ENCODE results near the gene FARP2.

- TF ChIP-seq, protein P1, sequence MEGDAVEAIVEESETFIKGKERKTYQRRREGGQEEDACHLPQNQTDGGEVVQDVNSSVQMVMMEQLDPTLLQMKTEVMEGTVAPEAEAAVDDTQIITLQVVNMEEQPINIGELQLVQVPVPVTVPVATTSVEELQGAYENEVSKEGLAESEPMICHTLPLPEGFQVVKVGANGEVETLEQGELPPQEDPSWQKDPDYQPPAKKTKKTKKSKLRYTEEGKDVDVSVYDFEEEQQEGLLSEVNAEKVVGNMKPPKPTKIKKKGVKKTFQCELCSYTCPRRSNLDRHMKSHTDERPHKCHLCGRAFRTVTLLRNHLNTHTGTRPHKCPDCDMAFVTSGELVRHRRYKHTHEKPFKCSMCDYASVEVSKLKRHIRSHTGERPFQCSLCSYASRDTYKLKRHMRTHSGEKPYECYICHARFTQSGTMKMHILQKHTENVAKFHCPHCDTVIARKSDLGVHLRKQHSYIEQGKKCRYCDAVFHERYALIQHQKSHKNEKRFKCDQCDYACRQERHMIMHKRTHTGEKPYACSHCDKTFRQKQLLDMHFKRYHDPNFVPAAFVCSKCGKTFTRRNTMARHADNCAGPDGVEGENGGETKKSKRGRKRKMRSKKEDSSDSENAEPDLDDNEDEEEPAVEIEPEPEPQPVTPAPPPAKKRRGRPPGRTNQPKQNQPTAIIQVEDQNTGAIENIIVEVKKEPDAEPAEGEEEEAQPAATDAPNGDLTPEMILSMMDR (IDR thresholded peaks at IDR 0.05) = no peak
- no peak for TF ChIP-seq POLR2A (IDR thresholded peaks at IDR 0.05; ENCODE audit: low read depth)
Observed at GRCh38 chr2:241390301-241391206, 34.5 kb downstream of the FARP2 start.

Data from esophagus muscularis mucosa (tissue), 3 donors.